ENCODE data around the gene DDX28. TPM values are rescaled to one million over a fixed set of nuclear protein-coding genes. Genes with fewer than 3 reads are reported as not detected.

DDX28 gene
- polyA plus RNA-seq, 1 donor from 2014 or later: 13.9 TPM

- no peaks in the 10 kb centered on the region for H3K36me3 ChIP-seq (ENCODE audit: insufficient read depth, low read length)
- H2AFZ ChIP-seq (ENCODE audit: low read depth, low read length): no peak overlapping the region
- H4K20me1 ChIP-seq (ENCODE audit: insufficient read depth): no peaks in the 10 kb centered on the region
- H3K79me2 ChIP-seq (replicated peaks; ENCODE audit: insufficient read depth, low read length): no peaks in the 10 kb centered on the region
- no peak overlapping the region for H3K4me2 ChIP-seq (ENCODE audit: low read length)
- TF ChIP-seq EP300 (conservative IDR thresholded peaks at IDR 0.05; ENCODE audit: poor library complexity, severe bottlenecking): no peak
- no peak for TF ChIP-seq RAD21 (conservative IDR thresholded peaks at IDR 0.05)
- TF ChIP-seq MXI1 (conservative IDR thresholded peaks at IDR 0.05; ENCODE audit: poor library complexity, severe bottlenecking): no peak
- no peak for TF ChIP-seq SMC3 (conservative IDR thresholded peaks at IDR 0.05; ENCODE audit: poor library complexity)
- TF ChIP-seq CTCF (IDR thresholded peaks at IDR 0.05; ENCODE audit: poor library complexity, severe bottlenecking): no peak
- no peak for TF ChIP-seq POLR2AphosphoS5 (IDR thresholded peaks at IDR 0.05)
- no peak for TF ChIP-seq TAF1 (IDR thresholded peaks at IDR 0.05; ENCODE audit: low read depth)
- TF ChIP-seq, protein P1, sequence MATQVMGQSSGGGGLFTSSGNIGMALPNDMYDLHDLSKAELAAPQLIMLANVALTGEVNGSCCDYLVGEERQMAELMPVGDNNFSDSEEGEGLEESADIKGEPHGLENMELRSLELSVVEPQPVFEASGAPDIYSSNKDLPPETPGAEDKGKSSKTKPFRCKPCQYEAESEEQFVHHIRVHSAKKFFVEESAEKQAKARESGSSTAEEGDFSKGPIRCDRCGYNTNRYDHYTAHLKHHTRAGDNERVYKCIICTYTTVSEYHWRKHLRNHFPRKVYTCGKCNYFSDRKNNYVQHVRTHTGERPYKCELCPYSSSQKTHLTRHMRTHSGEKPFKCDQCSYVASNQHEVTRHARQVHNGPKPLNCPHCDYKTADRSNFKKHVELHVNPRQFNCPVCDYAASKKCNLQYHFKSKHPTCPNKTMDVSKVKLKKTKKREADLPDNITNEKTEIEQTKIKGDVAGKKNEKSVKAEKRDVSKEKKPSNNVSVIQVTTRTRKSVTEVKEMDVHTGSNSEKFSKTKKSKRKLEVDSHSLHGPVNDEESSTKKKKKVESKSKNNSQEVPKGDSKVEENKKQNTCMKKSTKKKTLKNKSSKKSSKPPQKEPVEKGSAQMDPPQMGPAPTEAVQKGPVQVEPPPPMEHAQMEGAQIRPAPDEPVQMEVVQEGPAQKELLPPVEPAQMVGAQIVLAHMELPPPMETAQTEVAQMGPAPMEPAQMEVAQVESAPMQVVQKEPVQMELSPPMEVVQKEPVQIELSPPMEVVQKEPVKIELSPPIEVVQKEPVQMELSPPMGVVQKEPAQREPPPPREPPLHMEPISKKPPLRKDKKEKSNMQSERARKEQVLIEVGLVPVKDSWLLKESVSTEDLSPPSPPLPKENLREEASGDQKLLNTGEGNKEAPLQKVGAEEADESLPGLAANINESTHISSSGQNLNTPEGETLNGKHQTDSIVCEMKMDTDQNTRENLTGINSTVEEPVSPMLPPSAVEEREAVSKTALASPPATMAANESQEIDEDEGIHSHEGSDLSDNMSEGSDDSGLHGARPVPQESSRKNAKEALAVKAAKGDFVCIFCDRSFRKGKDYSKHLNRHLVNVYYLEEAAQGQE (IDR thresholded peaks at IDR 0.05; ENCODE audit: borderline replicate concordance): no peak
- TF ChIP-seq EZH2 (IDR thresholded peaks at IDR 0.05; ENCODE audit: borderline replicate concordance, insufficient read depth, low read length, poor library complexity, severe bottlenecking): no peak
- H3K27ac ChIP-seq (ENCODE audit: low read length): no peak overlapping the region
- H3K4me3 ChIP-seq (ENCODE audit: low read length): no peak overlapping the region
- no peaks in the 10 kb centered on the region for H3K9me3 ChIP-seq (ENCODE audit: low read length)
- no peak overlapping the region for H3K9ac ChIP-seq (ENCODE audit: low read length)
- no peaks in the 10 kb centered on the region for H3F3A ChIP-seq (ENCODE audit: insufficient read depth, low read length, poor library complexity, severe bottlenecking)
- H3K9me2 ChIP-seq (ENCODE audit: insufficient read depth, low read length): no peaks in the 10 kb centered on the region
- H3K27me3 ChIP-seq (ENCODE audit: insufficient read depth, low read depth, low read length): no peaks in the 10 kb centered on the region
Observed at GRCh38 chr16:68061396-68061795, 38.4 kb upstream of the DDX28 start.

DNA sequence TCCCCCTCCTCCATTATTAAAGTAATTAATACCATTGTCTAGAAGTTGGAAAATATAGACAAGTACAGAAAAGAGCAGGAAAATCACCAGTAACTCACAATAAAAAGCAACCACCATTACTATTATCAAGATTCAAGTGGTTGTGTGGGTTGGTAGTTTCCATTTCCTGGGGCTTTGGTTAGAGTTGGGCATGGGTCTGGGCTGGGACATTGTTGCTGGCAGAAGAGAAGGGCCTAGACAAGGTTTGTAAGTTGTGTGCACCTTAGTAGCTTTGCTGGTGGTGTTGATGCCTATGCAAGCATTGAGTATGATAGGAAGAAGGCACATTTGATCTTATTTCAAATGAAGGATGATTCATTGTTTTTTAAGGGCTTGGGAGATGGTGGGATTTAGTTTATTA lies 36.8 kb upstream of the DDX28 start:
- TF ChIP-seq EZH2 (IDR thresholded peaks at IDR 0.05; ENCODE audit: borderline replicate concordance, insufficient read depth, low read length, poor library complexity, severe bottlenecking) (no peak), MXI1 (conservative IDR thresholded peaks at IDR 0.05; ENCODE audit: poor library complexity, severe bottlenecking) (no peak), EP300 (conservative IDR thresholded peaks at IDR 0.05; ENCODE audit: poor library complexity, severe bottlenecking) (no peak), CTCF (IDR thresholded peaks at IDR 0.05; ENCODE audit: poor library complexity, severe bottlenecking) (no peak)
- TF ChIP-seq, protein P1 (IDR thresholded peaks at IDR 0.05; ENCODE audit: borderline replicate concordance): no peak
- Histone ChIP-seq H3K36me3 (ENCODE audit: insufficient read depth, low read length) (no peaks in the 10 kb centered on the region), H3K27ac (ENCODE audit: low read length) (no peak overlapping the region), H3K9ac (ENCODE audit: low read length) (no peak overlapping the region), H3K4me2 (ENCODE audit: low read length) (no peak overlapping the region), H3K79me2 (replicated peaks; ENCODE audit: insufficient read depth, low read length) (no peaks in the 10 kb centered on the region), H3K4me3 (ENCODE audit: low read length) (no peak overlapping the region), H4K20me1 (ENCODE audit: insufficient read depth) (no peaks in the 10 kb centered on the region), H2AFZ (ENCODE audit: low read depth, low read length) (no peak overlapping the region), H3K9me3 (ENCODE audit: low read length) (no peaks in the 10 kb centered on the region), H3K9me2 (ENCODE audit: insufficient read depth, low read length) (no peaks in the 10 kb centered on the region), H3F3A (ENCODE audit: insufficient read depth, low read length, poor library complexity, severe bottlenecking) (no peaks in the 10 kb centered on the region), H3K27me3 (ENCODE audit: insufficient read depth, low read depth, low read length) (no peaks in the 10 kb centered on the region)

Measured in neural cell (in vitro differentiated cells).